Endothelial cell of umbilical vein (primary cell): ENCODE measurements around the gene LAMA5. TPM values are rescaled to one million over a fixed set of nuclear protein-coding genes. Genes with fewer than 3 reads are reported as not detected.

Experiments used
- BruUV-seq: library from RNA; stranded (reverse); fragments of 400-500 nt; replicated peaks from 2 replicates; lab custom pipeline; 2021; lab: Mats Ljungman, UMichigan
- CTCF ChIA-PET: fragments of 300-600, 350-600 bp; sonication (Branson Sonifier 250); formaldehyde crosslinking; loops from one replicate; lab custom pipeline; 2021; ENCODE audit warnings: antibody characterized with exemption, inconsistent platforms; lab: Charles Lee
- POLR2A ChIA-PET: fragments of 300-600, 350-600 bp; sonication (Branson Sonifier 250); formaldehyde crosslinking; loops from one replicate; lab custom pipeline; 2021; ENCODE audit warnings: antibody characterized with exemption, inconsistent platforms; lab: Charles Lee
- DNase-seq: peaks from one replicate; pipeline ENCODE4 v3.0.0-alpha.2; 2011; ENCODE audit warnings: low read depth, low spot score
- FAIRE-seq: peaks from 2 replicates; lab custom pipeline; 2011; peaks lifted over from hg19 to GRCh38; lab: Jason Lieb, UNC
- H2AFZ ChIP-seq: 2 replicates; pipeline ENCODE4 v1.6.0; 2012; ENCODE audit warnings: low read depth, low read length, control low read depth, inconsistent platforms
- H3K27ac ChIP-seq: 2 replicates; pipeline ENCODE4 v1.5.1; 2011; ENCODE audit warnings: low read depth, mild to moderate bottlenecking, control low read depth, low read length, moderate library complexity; ENCODE audit not compliant: insufficient read depth
- H3K27me3 ChIP-seq, 2 experiments: 2 replicates each; pipeline versions ENCODE4 v1.6.0 to v1.6.1; 2011; ENCODE audit warnings: low read length in 2 of 2, mixed read lengths in 1 of 2; ENCODE audit not compliant: control insufficient read depth in 2 of 2, insufficient read depth in 2 of 2
- H3K36me3 ChIP-seq, 2 experiments: 2 replicates in 1 of 2; 3 replicates in 1 of 2; pipeline ENCODE4 v1.5.1; 2011; ENCODE audit warnings: low read length in 2 of 2, mild to moderate bottlenecking in 1 of 2, moderate library complexity in 1 of 2; ENCODE audit not compliant: control insufficient read depth in 2 of 2, insufficient read depth in 2 of 2; ENCODE audit errors: extremely low read depth in 1 of 2
- H3K4me1 ChIP-seq: 3 replicates; pipeline ENCODE4 v1.5.1; 2011; ENCODE audit warnings: mild to moderate bottlenecking, low read length; ENCODE audit not compliant: control insufficient read depth, insufficient read depth; ENCODE audit errors: extremely low read depth
- H3K4me2 ChIP-seq: 2 replicates; pipeline ENCODE4 v1.6.1; 2011; ENCODE audit warnings: low read length, control low read depth, mixed read lengths; ENCODE audit not compliant: insufficient read depth
- H3K4me3 ChIP-seq, 3 experiments: fragments of 200-600 bp in 1 of 3; sonication (generic), shearing (Covaris generic) in 1 of 3; replicated peaks in 1 of 3; 2 replicates each; pipeline ENCODE4 v1.5.1; 2011 to 2016; ENCODE audit warnings: control low read depth in 3 of 3, low read length in 3 of 3, mild to moderate bottlenecking in 2 of 3, inconsistent platforms in 1 of 3, low read depth in 1 of 3, moderate library complexity in 1 of 3; ENCODE audit not compliant: insufficient read depth in 1 of 3
- H3K79me2 ChIP-seq: 2 replicates; pipeline ENCODE4 v1.6.0; 2012; ENCODE audit warnings: low read length, inconsistent platforms; ENCODE audit not compliant: control insufficient read depth, insufficient read depth
- H3K9ac ChIP-seq: replicated peaks from 2 replicates; pipeline ENCODE3; 2011; ENCODE audit warnings: low read length, control low read depth; ENCODE audit not compliant: insufficient read depth; ENCODE audit errors: extremely low read depth
- H3K9me1 ChIP-seq: replicated peaks from 3 replicates; pipeline ENCODE4 v1.6.0; 2011; ENCODE audit warnings: mild to moderate bottlenecking, low read length; ENCODE audit not compliant: control insufficient read depth, insufficient read depth; ENCODE audit errors: extremely low read depth
- H3K9me3 ChIP-seq: replicated peaks from 2 replicates; pipeline ENCODE4 v1.5.1; 2012; ENCODE audit warnings: low read length, inconsistent platforms; ENCODE audit not compliant: control insufficient read depth, insufficient read depth
- H4K20me1 ChIP-seq: replicated peaks from 2 replicates; pipeline ENCODE3; 2011; ENCODE audit warnings: mild to moderate bottlenecking, low read length; ENCODE audit not compliant: control insufficient read depth, insufficient read depth; ENCODE audit errors: extremely low read depth
- EZH2 ChIP-seq: IDR thresholded peaks from 2 replicates; pipeline ENCODE4 v1.6.1; 2012; ENCODE audit warnings: borderline replicate concordance, low read depth, mild to moderate bottlenecking, moderate library complexity, low read length, inconsistent platforms; ENCODE audit not compliant: severe bottlenecking
- FOS ChIP-seq: IDR thresholded peaks from 2 replicates; pipeline ENCODE4 v1.6.1; 2011; ENCODE audit warnings: mild to moderate bottlenecking, low read length, moderate library complexity, borderline replicate concordance; ENCODE audit not compliant: insufficient read depth
- GATA2 ChIP-seq: IDR thresholded peaks from 2 replicates; pipeline ENCODE4 v1.7.0; 2011; ENCODE audit warnings: low read depth, mild to moderate bottlenecking, moderate library complexity, mixed read lengths, low read length; ENCODE audit not compliant: insufficient read length, insufficient read depth
- JUN ChIP-seq: IDR thresholded peaks from 2 replicates; pipeline ENCODE4 v1.6.1; 2011; ENCODE audit warnings: borderline replicate concordance, low read depth; ENCODE audit not compliant: insufficient read length, insufficient read depth
- MYC ChIP-seq: IDR thresholded peaks from one replicate; pipeline ENCODE4 v1.6.1; 2011; ENCODE audit warnings: mild to moderate bottlenecking, low read depth, low read length
- POLR2A ChIP-seq: IDR thresholded peaks from 2 replicates; pipeline ENCODE4 v1.6.1; 2012; ENCODE audit warnings: low read depth, mild to moderate bottlenecking, control low read depth, low read length
- POLR2AphosphoS5 ChIP-seq: IDR thresholded peaks from 2 replicates; pipeline ENCODE4 v1.6.1; 2012; ENCODE audit warnings: low read depth, mild to moderate bottlenecking, control low read depth, low read length, moderate library complexity; ENCODE audit not compliant: insufficient read depth
- dilution Hi-C: fragments of 300-500 bp; cut with MboI; formaldehyde crosslinking; loops from one replicate; pipeline ENCODE4 v1.15.0; 2019; ENCODE audit warnings: low sequenced_read_pairs; ENCODE audit not compliant: extremely low pct_ligation_motif_present
- intact Hi-C: fragments of 100-400 bp; cut with micrococcal nuclease; formaldehyde crosslinking; loops from one replicate; pipeline ENCODE4 v1.10.0; 2022
- polyA plus RNA-seq, 4 experiments: library from polyadenylated mRNA; depleted of rRNA in 3 of 4; stranded (reverse) in 3 of 4; unstranded in 1 of 4; fragments of >200 nt; gene quantifications; 2 replicates each; pipeline versions ENCODE4 v1.2.1 to v1.2.3, GENCODE V29; 2011 to 2012; ENCODE audit warnings: missing spikeins in 1 of 4
- total RNA-seq: library from RNA; stranded (reverse); gene quantifications from 2 replicates; pipeline ENCODE4 v1.2.3, GENCODE V29; 2021
- TF ChIP-seq, protein P1 (sequence below): IDR thresholded peaks from 2 replicates; pipeline ENCODE4 v1.6.1; 2011; ENCODE audit not compliant: insufficient read depth, insufficient read length
- TF ChIP-seq, protein P2 (sequence below), 2 donors: IDR thresholded peaks; 1 replicate in 1 of 2; 2 replicates in 1 of 2; pipeline ENCODE4 v1.5.1; 2011; ENCODE audit warnings: low read length in 2 of 2, mild to moderate bottlenecking in 2 of 2, moderate library complexity in 2 of 2, control low read depth in 1 of 2, inconsistent platforms in 1 of 2, low read depth in 1 of 2; ENCODE audit not compliant: insufficient read depth in 1 of 2; ENCODE audit errors: extremely low read depth in 1 of 2

The LAMA5 gene
- total and polyA plus RNA-seq, 2 donors (not counting 3 experiments of a cell fraction or from before 2014, with no cell fraction given), result 24.0 to 145 TPM

DNA sequence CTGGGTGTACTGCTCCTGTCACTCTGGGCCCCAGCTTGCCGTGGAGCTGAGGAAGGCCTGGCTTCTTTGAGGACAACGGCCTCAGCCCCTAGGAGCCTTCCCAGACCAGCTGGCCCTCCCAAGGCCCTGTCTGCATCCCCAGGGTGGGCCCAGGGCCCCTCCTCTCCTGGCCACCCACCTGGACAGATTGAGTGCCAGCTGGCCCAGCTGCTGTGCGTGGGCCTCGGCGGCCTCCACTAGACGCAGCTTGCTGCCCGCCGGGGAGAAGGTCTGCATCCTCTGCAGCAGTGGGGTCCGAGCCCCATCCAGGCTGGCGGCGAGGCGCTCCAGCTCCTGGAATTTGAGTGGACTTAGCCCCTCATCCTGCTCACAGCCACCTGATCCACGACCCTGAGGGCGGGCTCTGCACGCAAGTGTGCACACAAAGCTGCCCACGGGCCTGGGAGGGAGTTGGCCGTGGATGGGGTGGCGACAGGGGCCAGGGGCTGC lies 49.9 kb downstream of the LAMA5 start:
- no peak for FAIRE-seq
- TF ChIP-seq GATA2 (no peak), EZH2 (no peak), JUN (no peak), FOS (no peak), POLR2AphosphoS5 (no peak), MYC (no peak), POLR2A (no peak)
- TF ChIP-seq, protein P1, sequence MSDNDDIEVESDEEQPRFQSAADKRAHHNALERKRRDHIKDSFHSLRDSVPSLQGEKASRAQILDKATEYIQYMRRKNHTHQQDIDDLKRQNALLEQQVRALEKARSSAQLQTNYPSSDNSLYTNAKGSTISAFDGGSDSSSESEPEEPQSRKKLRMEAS, result no peak
- TF ChIP-seq, protein P2, sequence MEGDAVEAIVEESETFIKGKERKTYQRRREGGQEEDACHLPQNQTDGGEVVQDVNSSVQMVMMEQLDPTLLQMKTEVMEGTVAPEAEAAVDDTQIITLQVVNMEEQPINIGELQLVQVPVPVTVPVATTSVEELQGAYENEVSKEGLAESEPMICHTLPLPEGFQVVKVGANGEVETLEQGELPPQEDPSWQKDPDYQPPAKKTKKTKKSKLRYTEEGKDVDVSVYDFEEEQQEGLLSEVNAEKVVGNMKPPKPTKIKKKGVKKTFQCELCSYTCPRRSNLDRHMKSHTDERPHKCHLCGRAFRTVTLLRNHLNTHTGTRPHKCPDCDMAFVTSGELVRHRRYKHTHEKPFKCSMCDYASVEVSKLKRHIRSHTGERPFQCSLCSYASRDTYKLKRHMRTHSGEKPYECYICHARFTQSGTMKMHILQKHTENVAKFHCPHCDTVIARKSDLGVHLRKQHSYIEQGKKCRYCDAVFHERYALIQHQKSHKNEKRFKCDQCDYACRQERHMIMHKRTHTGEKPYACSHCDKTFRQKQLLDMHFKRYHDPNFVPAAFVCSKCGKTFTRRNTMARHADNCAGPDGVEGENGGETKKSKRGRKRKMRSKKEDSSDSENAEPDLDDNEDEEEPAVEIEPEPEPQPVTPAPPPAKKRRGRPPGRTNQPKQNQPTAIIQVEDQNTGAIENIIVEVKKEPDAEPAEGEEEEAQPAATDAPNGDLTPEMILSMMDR (IDR thresholded peaks at IDR 0.05; ENCODE audit: extremely low read depth in 1 of 2, insufficient read depth in 1 of 2, low read depth in 1 of 2, low read length in 2 of 2), result no peak
- no peak overlapping the region for H3K4me2 ChIP-seq

More for the DNA sequence above, 49.9 kb downstream of the LAMA5 start:
- dilution Hi-C loops, result no loop called here
- POLR2A ChIA-PET, result no interaction called here
- no peak overlapping the region for H3K4me3 ChIP-seq
- H3K27ac ChIP-seq, result no peak overlapping the region
- intact Hi-C loops, result no loop called here
- CTCF ChIA-PET, result interaction anchor here (1.7 kb wide), 1 partner anchor 65 kb away, joined by 5 read pairs; no protein-coding TSS in a partner anchor
- no peaks in the 10 kb centered on the region for H4K20me1 ChIP-seq
- H3K9ac ChIP-seq, result no peak overlapping the region
- H3K9me3 ChIP-seq, result no peaks in the 10 kb centered on the region
- no peaks in the 10 kb centered on the region for H3K27me3 ChIP-seq
- no peak for DNase-seq
- BruUV-seq, result no TSS peak
- H3K36me3 ChIP-seq, result peaks cover 14 to 51% of the 10 kb centered on the region in 2 experiments
- peaks cover 4% of the 10 kb centered on the region for H3K79me2 ChIP-seq
- no peak overlapping the region for H2AFZ ChIP-seq
- H3K4me1 ChIP-seq, result no peaks in the 10 kb centered on the region
- H3K9me1 ChIP-seq, result no peaks in the 10 kb centered on the region
